ENCODE data around the gene ZFYVE9.
A peak's percentile ranks its signal among the peaks of the same experiment; 100 is the strongest.

The ZFYVE9 gene

GRCh38 chr1:52237430-52237829 is 95.5 kb downstream of the ZFYVE9 start:
- H3K4me3 ChIP-seq (ENCODE audit: low read depth, low read length) = no peak overlapping the region
- TF ChIP-seq, protein P1, sequence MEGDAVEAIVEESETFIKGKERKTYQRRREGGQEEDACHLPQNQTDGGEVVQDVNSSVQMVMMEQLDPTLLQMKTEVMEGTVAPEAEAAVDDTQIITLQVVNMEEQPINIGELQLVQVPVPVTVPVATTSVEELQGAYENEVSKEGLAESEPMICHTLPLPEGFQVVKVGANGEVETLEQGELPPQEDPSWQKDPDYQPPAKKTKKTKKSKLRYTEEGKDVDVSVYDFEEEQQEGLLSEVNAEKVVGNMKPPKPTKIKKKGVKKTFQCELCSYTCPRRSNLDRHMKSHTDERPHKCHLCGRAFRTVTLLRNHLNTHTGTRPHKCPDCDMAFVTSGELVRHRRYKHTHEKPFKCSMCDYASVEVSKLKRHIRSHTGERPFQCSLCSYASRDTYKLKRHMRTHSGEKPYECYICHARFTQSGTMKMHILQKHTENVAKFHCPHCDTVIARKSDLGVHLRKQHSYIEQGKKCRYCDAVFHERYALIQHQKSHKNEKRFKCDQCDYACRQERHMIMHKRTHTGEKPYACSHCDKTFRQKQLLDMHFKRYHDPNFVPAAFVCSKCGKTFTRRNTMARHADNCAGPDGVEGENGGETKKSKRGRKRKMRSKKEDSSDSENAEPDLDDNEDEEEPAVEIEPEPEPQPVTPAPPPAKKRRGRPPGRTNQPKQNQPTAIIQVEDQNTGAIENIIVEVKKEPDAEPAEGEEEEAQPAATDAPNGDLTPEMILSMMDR (IDR thresholded peaks at IDR 0.05; ENCODE audit: insufficient read depth, low read depth, low read length, missing control alignments) = no peak
- peak; percentile 3 for DNase-seq (ENCODE audit: low read depth)

- no peak for DNase-seq (ENCODE audit: low read depth)
Measured at GRCh38 chr1:52238474-52238873, 96.6 kb downstream of the ZFYVE9 start.

GRCh38 chr1:52238887-52239707 is 97.2 kb downstream of the ZFYVE9 start:
- H3K4me3 ChIP-seq (ENCODE audit: low read depth, low read length) = no peak overlapping the region
- peak; percentile 11 for DNase-seq (ENCODE audit: low read depth)
- TF ChIP-seq, protein P1 (IDR thresholded peaks at IDR 0.05; ENCODE audit: insufficient read depth, low read depth, low read length, missing control alignments) = no peak

More at GRCh38 chr1:52238474-52238873, 96.6 kb downstream of the ZFYVE9 start:
- no peak overlapping the region for H3K4me3 ChIP-seq (ENCODE audit: low read depth, low read length)
- TF ChIP-seq, protein P1 (IDR thresholded peaks at IDR 0.05; ENCODE audit: insufficient read depth, low read depth, low read length, missing control alignments) = no peak

- TF ChIP-seq, protein P1 (IDR thresholded peaks at IDR 0.05; ENCODE audit: insufficient read depth, low read depth, low read length, missing control alignments) = no peak
Measured at GRCh38 chr1:52239708-52240001, 97.8 kb downstream of the ZFYVE9 start.

GRCh38 chr1:52240592-52241210 is 98.8 kb downstream of the ZFYVE9 start:
- TF ChIP-seq, protein P1 (IDR thresholded peaks at IDR 0.05; ENCODE audit: insufficient read depth, low read depth, low read length, missing control alignments) = no peak
- no peak for DNase-seq (ENCODE audit: low read depth)
- H3K4me3 ChIP-seq (ENCODE audit: low read depth, low read length) = no peak overlapping the region

More at GRCh38 chr1:52239708-52240001, 97.8 kb downstream of the ZFYVE9 start:
- DNase-seq (ENCODE audit: low read depth) = peak; percentile 9
- no peak overlapping the region for H3K4me3 ChIP-seq (ENCODE audit: low read depth, low read length)

DNA sequence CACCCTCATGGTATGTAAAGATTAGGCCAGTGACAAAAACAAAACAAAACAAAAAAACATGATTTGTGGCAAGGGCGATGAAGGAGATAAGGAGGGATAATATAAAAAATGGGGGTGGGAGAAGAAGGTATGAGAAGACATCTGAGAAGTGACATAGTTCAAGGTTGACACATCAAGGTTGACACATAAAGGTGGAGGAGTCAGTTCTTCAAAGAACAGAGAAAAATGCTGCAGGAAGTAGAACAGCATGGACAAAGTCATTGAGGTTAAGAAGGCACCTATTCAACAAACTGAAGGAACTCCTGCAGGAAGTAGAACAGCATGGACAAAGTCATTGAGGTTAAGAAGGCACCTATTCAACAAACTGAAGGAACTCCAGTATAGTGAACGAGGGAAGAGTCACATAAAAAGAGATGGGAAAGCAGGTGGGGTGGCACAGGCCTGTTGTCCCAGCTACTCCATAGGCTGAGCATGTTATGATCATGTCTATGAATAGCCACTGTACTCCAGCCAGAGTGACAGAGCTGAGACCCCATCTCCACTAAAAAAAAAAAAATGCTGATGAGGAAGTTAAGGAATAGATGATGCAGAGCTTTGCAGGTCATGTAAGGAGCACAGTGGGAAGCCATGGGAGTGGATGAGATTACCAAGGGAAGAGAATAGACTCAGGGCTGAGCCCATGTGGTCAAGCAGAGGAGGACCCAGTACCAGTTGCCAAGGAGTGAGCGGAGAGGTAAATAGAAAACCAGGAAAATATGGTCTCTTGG is 101.5 kb downstream of the ZFYVE9 start:
- no peak for DNase-seq (ENCODE audit: low read depth)
- no peak overlapping the region for H3K4me3 ChIP-seq (ENCODE audit: low read depth, low read length)
- TF ChIP-seq, protein P1 (IDR thresholded peaks at IDR 0.05; ENCODE audit: insufficient read depth, low read depth, low read length, missing control alignments) = no peak
